HEK293T (cell line): ENCODE data around the gene DNAJC25.

Experiments
- ARNT ChIP-seq: fragments of 450-650 bp; IDR thresholded peaks from 2 replicates; pipeline ENCODE4 v1.6.1; 2017; ENCODE audit warnings: mild to moderate bottlenecking
- BHLHE40 ChIP-seq: fragments of 450-650 bp; IDR thresholded peaks from 2 replicates; pipeline ENCODE4 v1.6.1; 2016; ENCODE audit warnings: mild to moderate bottlenecking, moderate library complexity, borderline replicate concordance
- CTBP1 ChIP-seq: fragments of 450-650 bp; IDR thresholded peaks from 2 replicates; pipeline ENCODE4 v1.6.1; 2016; ENCODE audit warnings: borderline replicate concordance
- ELF4 ChIP-seq: fragments of 450-650 bp; IDR thresholded peaks from 2 replicates; pipeline ENCODE4 v1.6.1; 2017; ENCODE audit warnings: antibody characterized with exemption
- FOXA1 ChIP-seq: fragments of 450-650 bp; IDR thresholded peaks from 2 replicates; pipeline ENCODE4 v1.6.1; 2016; ENCODE audit warnings: mild to moderate bottlenecking
- FOXM1 ChIP-seq: fragments of 450-650 bp; IDR thresholded peaks from 2 replicates; pipeline ENCODE4 v1.6.1; 2017; ENCODE audit warnings: mild to moderate bottlenecking, borderline replicate concordance
- HDGF ChIP-seq: fragments of 450-650 bp; IDR thresholded peaks from 2 replicates; pipeline ENCODE4 v1.6.1; 2017; ENCODE audit warnings: antibody characterized with exemption, borderline replicate concordance
- L3MBTL2 ChIP-seq: fragments of 450-650 bp; conservative IDR thresholded peaks from 2 replicates; pipeline ENCODE4 v1.6.1; 2016; ENCODE audit warnings: mild to moderate bottlenecking
- SP1 ChIP-seq: fragments of 450-650 bp; IDR thresholded peaks from 2 replicates; pipeline ENCODE4 v1.6.1; 2017
- SUZ12 ChIP-seq: fragments of 450-650 bp; IDR thresholded peaks from 2 replicates; pipeline ENCODE4 v1.6.1; 2016; ENCODE audit warnings: mild to moderate bottlenecking

DNA sequence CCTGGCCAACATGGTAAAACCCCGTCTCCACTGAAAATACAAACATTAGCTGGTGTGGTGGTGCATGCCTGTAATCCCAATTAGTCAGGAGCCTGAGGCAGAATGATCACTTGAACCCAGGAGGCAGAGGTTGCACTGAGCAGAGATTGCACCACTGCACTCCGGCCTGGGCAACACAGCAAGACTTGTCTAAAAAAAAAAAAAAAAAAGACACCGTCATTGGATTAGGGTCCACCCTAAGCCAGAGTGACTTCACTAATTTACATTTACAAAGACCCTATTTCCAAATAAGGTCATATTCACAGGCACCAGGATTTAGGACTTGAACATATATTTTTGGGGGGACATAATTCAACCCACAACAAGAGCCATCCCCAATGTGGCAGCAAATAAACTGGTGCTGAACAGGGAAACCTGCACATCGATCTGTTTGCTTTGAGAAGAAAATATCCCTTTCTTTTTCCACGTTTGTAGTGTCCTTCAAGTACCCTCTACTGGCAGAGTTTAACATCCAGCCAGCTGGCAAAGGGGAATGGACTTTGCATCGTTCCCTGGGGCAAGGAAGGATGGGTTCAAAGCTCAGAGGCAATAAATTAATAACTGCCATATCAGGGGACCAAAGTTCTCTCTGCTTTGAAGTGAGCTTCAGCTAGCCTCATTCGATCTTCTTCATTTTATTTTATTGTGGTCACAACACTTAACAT, 3.7 kb upstream of the DNAJC25 start:
- TF ChIP-seq SP1 (no peak), ELF4 (no peak), CTBP1 (no peak), FOXM1 (no peak), L3MBTL2 (no peak), BHLHE40 (no peak), ARNT (no peak), HDGF (no peak), SUZ12 (no peak), FOXA1 (no peak)
